Fibroblast of lung (primary cell): Measurements from ENCODE around the gene C15orf39. TPM values are rescaled to one million over a fixed set of nuclear protein-coding genes. Genes with fewer than 3 reads are reported as not detected.

ENCODE experiments used
- DNase-seq, 2 donors: peaks; one replicate each; pipeline versions ENCODE4 v3.0.0 to v3.0.0-alpha.2; 2010; ENCODE audit warnings: low read depth in 2 of 2
- H2AFZ ChIP-seq: 2 replicates; pipeline ENCODE4 v1.5.1; 2012; ENCODE audit warnings: low read length, control low read depth, inconsistent platforms
- H3K27ac ChIP-seq: 2 replicates; pipeline ENCODE4 v1.5.1; 2011; ENCODE audit warnings: low read length, control low read depth; ENCODE audit not compliant: insufficient read depth
- H3K27me3 ChIP-seq: 2 replicates; pipeline ENCODE4 v1.5.1; 2011; ENCODE audit warnings: mild to moderate bottlenecking, low read length; ENCODE audit not compliant: control insufficient read depth, insufficient read depth
- H3K36me3 ChIP-seq: 2 replicates; pipeline ENCODE4 v1.5.1; 2011; ENCODE audit warnings: low read length; ENCODE audit not compliant: control insufficient read depth, insufficient read depth
- H3K4me1 ChIP-seq: 2 replicates; pipeline ENCODE4 v1.5.1; 2011; ENCODE audit warnings: low read length; ENCODE audit not compliant: control insufficient read depth, insufficient read depth; ENCODE audit errors: extremely low read depth
- H3K4me2 ChIP-seq: 2 replicates; pipeline ENCODE4 v1.5.1; 2011; ENCODE audit warnings: low read length, control low read depth; ENCODE audit not compliant: insufficient read depth; ENCODE audit errors: extremely low read depth
- H3K4me3 ChIP-seq, 4 experiments: fragments of 200-600 bp in 1 of 4; sonication (generic) in 1 of 4; replicated peaks in 1 of 4; 2 replicates each; pipeline ENCODE4 v1.5.1; 2011 to 2016; ENCODE audit warnings: low read length in 4 of 4, low read depth in 3 of 4, mild to moderate bottlenecking in 3 of 4, control low read depth in 2 of 4, inconsistent platforms in 1 of 4, mixed read lengths in 1 of 4; ENCODE audit not compliant: insufficient read depth in 1 of 4; ENCODE audit errors: control extremely low read depth in 1 of 4
- H3K79me2 ChIP-seq: 2 replicates; pipeline ENCODE4 v1.5.1; 2012; ENCODE audit warnings: mild to moderate bottlenecking, low read length, inconsistent platforms; ENCODE audit not compliant: control insufficient read depth, insufficient read depth
- H3K9ac ChIP-seq: 2 replicates; pipeline ENCODE4 v1.5.1; 2011; ENCODE audit warnings: mild to moderate bottlenecking, low read length, control low read depth; ENCODE audit not compliant: insufficient read depth
- H3K9me3 ChIP-seq: 2 replicates; pipeline ENCODE4 v1.5.1; 2012; ENCODE audit warnings: low read depth, low read length; ENCODE audit not compliant: control insufficient read depth, insufficient read depth
- H4K20me1 ChIP-seq: 2 replicates; pipeline ENCODE4 v1.5.1; 2011; ENCODE audit warnings: low read length; ENCODE audit not compliant: control insufficient read depth, insufficient read depth; ENCODE audit errors: extremely low read depth
- EZH2 ChIP-seq: IDR thresholded peaks from 2 replicates; pipeline ENCODE4 v1.5.1; 2012; ENCODE audit warnings: low read length, control low read depth, mild to moderate bottlenecking; ENCODE audit errors: missing control alignments
- polyA plus RNA-seq, 2 donors: library from polyadenylated mRNA; depleted of rRNA in 1 of 2; stranded (reverse) in 1 of 2; unstranded in 1 of 2; fragments of >200 nt; gene quantifications; 2 replicates each; pipeline ENCODE4 v1.2.1, GENCODE V29; 2011 to 2012; ENCODE audit warnings: missing spikeins in 1 of 2
- total RNA-seq: library from RNA; depleted of rRNA; stranded (reverse); fragments of >200 nt; gene quantifications from 2 replicates; pipeline ENCODE4 v1.2.1, GENCODE V29; 2014
- TF ChIP-seq, protein P1 (sequence below), 2 donors: IDR thresholded peaks in 1 of 2; conservative IDR thresholded peaks in 1 of 2; 1 replicate in 1 of 2; 2 replicates in 1 of 2; pipeline ENCODE4 v1.5.1; 2011 to 2012; ENCODE audit warnings: low read length in 2 of 2, control low read depth in 1 of 2, inconsistent platforms in 1 of 2, low read depth in 1 of 2, mild to moderate bottlenecking in 1 of 2

The C15orf39 gene
- total and polyA plus RNA-seq, 2 donors (not counting 1 experiment from before 2014, with no cell fraction given), result 1.7 to 2.3 TPM

GRCh38 chr15:75203017-75203907, 1.6 kb downstream of the C15orf39 start:
- Histone ChIP-seq H3K36me3 (peaks cover 5% of the 10 kb centered on the region), H2AFZ (peak overlapping the region; percentile 51), H3K4me1 (peaks cover 21% of the 10 kb centered on the region), H3K27me3 (peaks cover 8% of the 10 kb centered on the region), H3K79me2 (peaks cover 43% of the 10 kb centered on the region), H3K4me3 (peak overlapping the region; percentile 76 to 98 (median 95)), H3K9ac (peak overlapping the region; percentile 98), H3K4me2 (peak overlapping the region; percentile 93), H3K27ac (peak overlapping the region; percentile 96), H3K9me3 (no peaks in the 10 kb centered on the region), H4K20me1 (no peaks in the 10 kb centered on the region)
- DNase-seq, result peak; percentile 1 to 33
- TF ChIP-seq EZH2, result no peak
- TF ChIP-seq, protein P1, sequence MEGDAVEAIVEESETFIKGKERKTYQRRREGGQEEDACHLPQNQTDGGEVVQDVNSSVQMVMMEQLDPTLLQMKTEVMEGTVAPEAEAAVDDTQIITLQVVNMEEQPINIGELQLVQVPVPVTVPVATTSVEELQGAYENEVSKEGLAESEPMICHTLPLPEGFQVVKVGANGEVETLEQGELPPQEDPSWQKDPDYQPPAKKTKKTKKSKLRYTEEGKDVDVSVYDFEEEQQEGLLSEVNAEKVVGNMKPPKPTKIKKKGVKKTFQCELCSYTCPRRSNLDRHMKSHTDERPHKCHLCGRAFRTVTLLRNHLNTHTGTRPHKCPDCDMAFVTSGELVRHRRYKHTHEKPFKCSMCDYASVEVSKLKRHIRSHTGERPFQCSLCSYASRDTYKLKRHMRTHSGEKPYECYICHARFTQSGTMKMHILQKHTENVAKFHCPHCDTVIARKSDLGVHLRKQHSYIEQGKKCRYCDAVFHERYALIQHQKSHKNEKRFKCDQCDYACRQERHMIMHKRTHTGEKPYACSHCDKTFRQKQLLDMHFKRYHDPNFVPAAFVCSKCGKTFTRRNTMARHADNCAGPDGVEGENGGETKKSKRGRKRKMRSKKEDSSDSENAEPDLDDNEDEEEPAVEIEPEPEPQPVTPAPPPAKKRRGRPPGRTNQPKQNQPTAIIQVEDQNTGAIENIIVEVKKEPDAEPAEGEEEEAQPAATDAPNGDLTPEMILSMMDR (conservative IDR thresholded peaks at IDR 0.05 in 1 of 2, IDR thresholded peaks at IDR 0.05 in 1 of 2; ENCODE audit: low read depth in 1 of 2, low read length in 2 of 2), result no peak

DNA sequence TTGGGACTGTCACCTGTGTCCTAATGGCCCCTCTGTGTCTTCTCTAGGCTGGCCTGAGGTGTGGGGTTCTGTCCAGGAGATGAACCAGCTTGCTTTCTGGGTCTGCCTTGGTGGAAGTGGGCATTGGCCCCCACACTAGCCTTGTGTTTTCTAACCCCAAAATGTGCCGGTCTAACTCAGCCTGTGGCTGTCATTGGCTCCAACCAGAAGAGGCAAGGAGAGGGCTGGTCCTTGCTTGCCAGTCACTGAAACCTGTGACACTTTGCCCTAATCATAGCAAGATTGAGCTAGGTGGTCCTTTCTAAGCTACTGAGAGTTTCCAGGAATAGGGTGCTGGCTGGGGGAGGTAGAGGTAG, 2.2 kb downstream of the C15orf39 start:
- Histone ChIP-seq H3K36me3 (peaks cover 10% of the 10 kb centered on the region), H4K20me1 (no peaks in the 10 kb centered on the region), H3K79me2 (peaks cover 47% of the 10 kb centered on the region), H3K4me3 (peak overlapping the region in 1 of 4 experiments; percentile 98), H3K4me2 (peak overlapping the region; percentile 93), H3K4me1 (peaks cover 21% of the 10 kb centered on the region), H3K9ac (no peak overlapping the region), H2AFZ (no peak overlapping the region), H3K27ac (peak overlapping the region; percentile 23), H3K9me3 (no peaks in the 10 kb centered on the region), H3K27me3 (peaks cover 6% of the 10 kb centered on the region)
- no peak for TF ChIP-seq EZH2
- no peak for DNase-seq

DNA sequence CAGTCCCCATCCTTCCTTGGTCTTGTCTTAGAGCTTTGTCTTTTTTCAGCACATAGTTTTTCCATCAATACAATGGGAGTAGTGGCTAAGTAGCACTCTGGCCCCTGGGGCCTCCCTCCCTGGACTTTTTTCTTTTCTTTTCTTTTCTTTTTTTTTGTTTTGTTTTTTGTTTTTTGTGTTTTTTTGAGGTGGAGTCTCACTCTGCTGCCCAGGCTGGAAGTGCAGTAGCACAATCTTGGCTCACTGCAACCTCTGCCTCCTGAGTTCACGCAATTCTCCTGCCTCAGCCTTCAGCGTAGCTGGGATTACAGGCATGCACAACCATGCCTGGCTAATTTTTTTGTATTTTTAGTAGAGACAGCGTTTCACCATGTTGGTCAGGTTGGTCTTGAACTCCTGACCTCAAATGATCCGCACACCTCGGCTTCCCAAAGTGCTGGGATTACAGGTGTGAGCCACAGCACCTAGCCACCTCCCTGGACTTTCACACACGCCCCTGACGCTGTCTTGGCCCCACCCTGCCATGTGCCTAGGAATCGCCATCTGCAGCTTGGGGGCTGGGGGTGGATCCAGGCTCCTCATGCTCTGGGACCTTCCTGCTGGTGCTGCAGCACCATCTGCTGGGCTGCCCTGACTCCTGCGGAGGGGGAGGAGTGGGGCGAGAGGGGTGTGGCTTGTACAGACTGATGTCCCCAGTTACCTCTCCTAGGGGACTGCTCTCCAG, 2.8 kb downstream of the C15orf39 start:
- TF ChIP-seq, protein P1 (conservative IDR thresholded peaks at IDR 0.05 in 1 of 2, IDR thresholded peaks at IDR 0.05 in 1 of 2; ENCODE audit: low read depth in 1 of 2, low read length in 2 of 2), result peak; percentile 96 to 98
- TF ChIP-seq EZH2, result no peak
- Histone ChIP-seq H3K9me3 (no peaks in the 10 kb centered on the region), H3K9ac (no peak overlapping the region), H3K27ac (no peak overlapping the region), H3K36me3 (peaks cover 11% of the 10 kb centered on the region), H3K4me3 (no peak overlapping the region), H3K79me2 (peaks cover 47% of the 10 kb centered on the region), H4K20me1 (no peaks in the 10 kb centered on the region), H2AFZ (no peak overlapping the region), H3K4me1 (peaks cover 21% of the 10 kb centered on the region), H3K27me3 (peaks cover under 1% of the 10 kb centered on the region), H3K4me2 (peak overlapping the region; percentile 29)
- DNase-seq, result peak; percentile 78 to 89
